HG02759 (cell line): Measurements from ENCODE around the gene AKNA.

Experiments used
- ATAC-seq: cut with Tn5 transposase; IDR thresholded peaks from one replicate; pipeline ENCODE4 v1.9.1; 2021; ENCODE audit warnings: mild to moderate bottlenecking, moderate library complexity; ENCODE audit not compliant: unreplicated experiment

The AKNA gene

GRCh38 chr9:114382699-114383520 lies 4.9 kb downstream of the AKNA start:
- ATAC-seq: peak; percentile 25

GRCh38 chr9:114378883-114379282 lies 8.9 kb downstream of the AKNA start:
- no peak for ATAC-seq

GRCh38 chr9:114378016-114378415 lies 9.8 kb downstream of the AKNA start:
- no peak for ATAC-seq

GRCh38 chr9:114376586-114377445 lies 11.0 kb downstream of the AKNA start:
- no peak for ATAC-seq

- ATAC-seq: no peak
Observed at GRCh38 chr9:114375386-114376175, 12.2 kb downstream of the AKNA start.

- ATAC-seq: no peak
Observed at GRCh38 chr9:114374936-114375335, 12.8 kb downstream of the AKNA start.

GRCh38 chr9:114373960-114374730 lies 13.6 kb downstream of the AKNA start:
- no peak for ATAC-seq

GRCh38 chr9:114372921-114373448 lies 14.8 kb downstream of the AKNA start:
- peak; percentile 97 for ATAC-seq

GRCh38 chr9:114371973-114372917 lies 15.5 kb downstream of the AKNA start:
- no peak for ATAC-seq

- no peak for ATAC-seq
Observed at GRCh38 chr9:114371343-114371944, 16.3 kb downstream of the AKNA start.

GRCh38 chr9:114370968-114371320 lies 16.8 kb downstream of the AKNA start:
- no peak for ATAC-seq

GRCh38 chr9:114370251-114370967 lies 17.4 kb downstream of the AKNA start:
- no peak for ATAC-seq

GRCh38 chr9:114369216-114370130 lies 18.3 kb downstream of the AKNA start:
- ATAC-seq: no peak

- ATAC-seq: no peak
Observed at GRCh38 chr9:114367772-114368569, 19.8 kb downstream of the AKNA start.

- ATAC-seq: no peak
Observed at GRCh38 chr9:114367366-114367765, 20.4 kb downstream of the AKNA start.
